HFF-Myc (cell line): ENCODE measurements around the gene BPIFB6.

Source experiments
- DNase-seq: peaks from one replicate; pipeline ENCODE4 v3.0.0-alpha.2; 2011; ENCODE audit warnings: low read depth; ENCODE audit errors: extremely low read depth
- H3K4me3 ChIP-seq: replicated peaks from 2 replicates; pipeline ENCODE4 v1.5.1; 2011; ENCODE audit warnings: low read depth, mild to moderate bottlenecking, control low read depth, low read length
- CTCF ChIP-seq: IDR thresholded peaks from 2 replicates; pipeline ENCODE4 v1.5.1; 2012; ENCODE audit warnings: mild to moderate bottlenecking, low read depth, low read length, control low read depth; ENCODE audit errors: missing control alignments

Gene BPIFB6

GRCh38 chr20:33022694-33023438 lies 8.6 kb upstream of the BPIFB6 start:
- DNase-seq: no peak
- no peak overlapping the region for H3K4me3 ChIP-seq
- no peak for TF ChIP-seq CTCF

- TF ChIP-seq CTCF: no peak
- no peak for DNase-seq
- no peak overlapping the region for H3K4me3 ChIP-seq
These were observed 7.8 kb upstream of the BPIFB6 start for GRCh38 chr20:33023439-33024242.

- no peak for DNase-seq
- no peak for TF ChIP-seq CTCF
- H3K4me3 ChIP-seq: no peak overlapping the region
These were observed 7.2 kb upstream of the BPIFB6 start for GRCh38 chr20:33024243-33024560.

GRCh38 chr20:33024609-33025317 lies 6.7 kb upstream of the BPIFB6 start:
- no peak overlapping the region for H3K4me3 ChIP-seq
- no peak for DNase-seq
- no peak for TF ChIP-seq CTCF

- H3K4me3 ChIP-seq: no peak overlapping the region
- no peak for DNase-seq
- no peak for TF ChIP-seq CTCF
These were observed 6.1 kb upstream of the BPIFB6 start for GRCh38 chr20:33025318-33025876.

GRCh38 chr20:33026072-33026778 lies 5.2 kb upstream of the BPIFB6 start:
- DNase-seq: no peak
- no peak for TF ChIP-seq CTCF
- H3K4me3 ChIP-seq: no peak overlapping the region
